GM23338 (cell line): ENCODE data around the gene FBXL17. TPM values are rescaled to one million over a fixed set of nuclear protein-coding genes. Genes with fewer than 3 reads are reported as not detected.

ENCODE experiments used
- ATAC-seq: fragments of 200-7000 bp; cut with Tn5 transposase; 3 replicates; pipeline ENCODE4 v1.9.1; 2020
- DNase-seq: peaks from one replicate; pipeline ENCODE4 v3.0.0-alpha.2; 2015; ENCODE audit warnings: low spot score
- H2AFZ ChIP-seq: fragments of 200-600 bp; sonication (generic); 2 replicates; pipeline ENCODE4 v1.8.0; 2016; ENCODE audit warnings: antibody characterized with exemption, mild to moderate bottlenecking, moderate library complexity
- H3F3A ChIP-seq: fragments of 200-600 bp; sonication (generic); replicated peaks from 2 replicates; pipeline ENCODE4 v1.8.0; 2017; ENCODE audit warnings: antibody characterized with exemption, mixed run types, low read depth
- H3K27ac ChIP-seq: fragments of 200-600 bp; sonication (generic); 2 replicates; pipeline ENCODE4 v1.6.1; 2016; ENCODE audit warnings: low read depth
- H3K27me3 ChIP-seq: fragments of 200-600 bp; sonication (generic); 2 replicates; pipeline ENCODE4 v1.8.0; 2016; ENCODE audit warnings: mild to moderate bottlenecking, mixed run types, moderate library complexity; ENCODE audit not compliant: insufficient read depth
- H3K36me3 ChIP-seq: fragments of 200-600 bp; sonication (generic); 2 replicates; pipeline ENCODE4 v1.8.0; 2016; ENCODE audit warnings: mild to moderate bottlenecking; ENCODE audit not compliant: insufficient read depth
- H3K4me1 ChIP-seq: fragments of 200-600 bp; sonication (generic); 2 replicates; pipeline ENCODE4 v1.8.0; 2016; ENCODE audit warnings: mild to moderate bottlenecking, moderate library complexity; ENCODE audit not compliant: insufficient read depth
- H3K4me2 ChIP-seq: fragments of 200-600 bp; sonication (generic); 2 replicates; pipeline ENCODE4 v1.7.1; 2017; ENCODE audit warnings: mixed run types
- H3K4me3 ChIP-seq: fragments of 200-600 bp; sonication (generic); 2 replicates; pipeline ENCODE4 v1.6.1; 2016; ENCODE audit warnings: mixed run types
- H3K79me2 ChIP-seq: fragments of 200-600 bp; sonication (generic); replicated peaks from 2 replicates; pipeline ENCODE4 v1.8.0; 2017; ENCODE audit warnings: mild to moderate bottlenecking; ENCODE audit not compliant: insufficient read depth
- H3K9me2 ChIP-seq: fragments of 200-600 bp; sonication (generic); 2 replicates; pipeline ENCODE4 v1.8.0; 2017; ENCODE audit not compliant: insufficient read depth
- H4K20me1 ChIP-seq: fragments of 200-600 bp; sonication (generic); replicated peaks from 2 replicates; pipeline ENCODE4 v1.8.0; 2017; ENCODE audit warnings: mild to moderate bottlenecking; ENCODE audit not compliant: insufficient read depth
- H3K27ac Mint-ChIP-seq: 2 replicates; pipeline ENCODE4 v1.8.0; 2020; ENCODE audit warnings: inconsistent platforms, mild to moderate bottlenecking, moderate library complexity, mixed read lengths
- H3K27me3 Mint-ChIP-seq: 3 replicates; pipeline ENCODE4 v1.8.0; 2022; ENCODE audit warnings: low read depth, mild to moderate bottlenecking, moderate library complexity, mixed read lengths, inconsistent platforms; ENCODE audit not compliant: insufficient read depth, poor library complexity
- H3K36me3 Mint-ChIP-seq: 3 replicates; pipeline ENCODE4 v1.8.0; 2021; ENCODE audit warnings: low read depth, mild to moderate bottlenecking, inconsistent platforms, moderate library complexity, mixed read lengths
- H3K4me1 Mint-ChIP-seq: 3 replicates; pipeline ENCODE4 v1.8.0; 2020; ENCODE audit warnings: mild to moderate bottlenecking, inconsistent platforms, mixed read lengths
- H3K4me3 Mint-ChIP-seq: 3 replicates; pipeline ENCODE4 v1.8.0; 2021; ENCODE audit warnings: moderate library complexity, mild to moderate bottlenecking, inconsistent platforms, mixed read lengths
- H3K9me3 Mint-ChIP-seq: 3 replicates; pipeline ENCODE4 v1.8.0; 2020; ENCODE audit warnings: moderate library complexity, mild to moderate bottlenecking, inconsistent platforms, mixed read lengths
- CREB1 ChIP-seq: fragments of 250-450 bp; sonication (Bioruptor Pico); IDR thresholded peaks from 2 replicates; pipeline ENCODE4 v1.5.0; 2020; ENCODE audit warnings: low read depth, mild to moderate bottlenecking, moderate library complexity
- EZH2 ChIP-seq: fragments of 200-600 bp; sonication (generic); IDR thresholded peaks from one replicate; pipeline ENCODE4 v1.8.0; 2017; ENCODE audit warnings: antibody characterized with exemption, mild to moderate bottlenecking, low read depth; ENCODE audit not compliant: unreplicated experiment
- EZH2phosphoT487 ChIP-seq: fragments of 200-600 bp; sonication (generic); IDR thresholded peaks from one replicate; pipeline ENCODE4 v1.8.1; 2018; ENCODE audit warnings: antibody characterized with exemption; ENCODE audit not compliant: unreplicated experiment
- JUNB ChIP-seq: IDR thresholded peaks from one replicate; pipeline ENCODE4 v1.6.1; 2016; ENCODE audit warnings: antibody characterized with exemption; ENCODE audit not compliant: unreplicated experiment
- NANOG ChIP-seq: IDR thresholded peaks from 2 replicates; pipeline ENCODE4 v1.6.1; 2016; ENCODE audit warnings: antibody characterized with exemption, borderline replicate concordance
- POLR2AphosphoS5 ChIP-seq: IDR thresholded peaks from 2 replicates; pipeline ENCODE4 v1.6.1; 2016; ENCODE audit warnings: antibody characterized with exemption, low read depth
- STAT1 ChIP-seq: IDR thresholded peaks from one replicate; pipeline ENCODE4 v1.6.1; 2016; ENCODE audit warnings: antibody characterized with exemption; ENCODE audit not compliant: unreplicated experiment
- ZNF114 ChIP-seq: fragments of 250-450 bp; sonication (Bioruptor Pico); IDR thresholded peaks from 2 replicates; pipeline ENCODE4 v1.5.0; 2020; ENCODE audit warnings: mild to moderate bottlenecking, moderate library complexity
- ZNF331 ChIP-seq: fragments of 250-450 bp; sonication (Bioruptor Pico); IDR thresholded peaks from 2 replicates; pipeline ENCODE4 v1.5.0; 2020; ENCODE audit warnings: low read depth, mild to moderate bottlenecking, moderate library complexity
- polyA plus RNA-seq: library from polyadenylated mRNA; unstranded; fragments of >200 nt; fragmentation: Nextera tagmentation; extraction: Ambion mirVana; gene quantifications from 2 replicates; pipeline ENCODE4 v1.2.1, GENCODE V29; 2016
- total RNA-seq: library from RNA; depleted of rRNA; stranded (reverse); fragments of >200 nt; shearing (Covaris generic); gene quantifications from 2 replicates; pipeline ENCODE4 v1.2.3, GENCODE V29; 2014
- TF ChIP-seq, protein P1 (sequence below): IDR thresholded peaks from 2 replicates; pipeline ENCODE4 v1.6.1; 2016; ENCODE audit warnings: antibody characterized with exemption
- TF ChIP-seq, protein P2 (sequence below): fragments of 250-450 bp; sonication (Bioruptor Pico); IDR thresholded peaks from 2 replicates; pipeline ENCODE4 v1.5.0; 2020; ENCODE audit warnings: mild to moderate bottlenecking, moderate library complexity
- TF ChIP-seq, protein P3 (sequence below), 2 experiments: fragments of 200-600 bp in 1 of 2; sonication (generic) in 1 of 2; conservative IDR thresholded peaks; 2 replicates each; pipeline versions ENCODE4 v1.5.1 to v1.6.1; 2016 to 2017; ENCODE audit warnings: antibody characterized with exemption in 2 of 2, low read depth in 2 of 2, mild to moderate bottlenecking in 2 of 2, moderate library complexity in 1 of 2
- TF ChIP-seq, protein P4 (sequence below): IDR thresholded peaks from one replicate; pipeline ENCODE4 v1.6.1; 2018; ENCODE audit warnings: antibody characterized with exemption; ENCODE audit not compliant: unreplicated experiment

The FBXL17 gene
- total and polyA plus RNA-seq, 2 experiments from 2014 or later = 2.0 to 2.7 TPM

DNA sequence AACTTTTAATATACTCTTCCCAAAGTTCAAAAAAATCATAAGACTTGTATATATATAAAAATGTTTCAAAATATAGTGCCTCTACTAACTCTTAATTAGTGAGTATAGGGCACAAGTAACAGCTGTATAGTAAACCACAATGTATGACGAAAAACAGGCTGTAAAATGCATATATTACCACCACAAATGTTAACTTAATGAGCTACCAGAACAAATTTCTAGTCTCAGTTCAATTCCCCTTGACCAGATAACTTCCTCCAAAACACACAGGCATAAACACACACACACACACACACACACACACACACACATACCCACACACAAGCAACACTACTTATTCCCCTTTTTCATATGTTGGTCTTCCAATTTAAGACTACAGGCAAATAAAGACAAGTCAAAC is 78.8 kb downstream of the FBXL17 start:
- Histone ChIP-seq H3K4me2 (no peak overlapping the region), H4K20me1 (no peaks in the 10 kb centered on the region), H3F3A (no peaks in the 10 kb centered on the region), H3K9me2 (no peaks in the 10 kb centered on the region), H3K4me3 (no peak overlapping the region), H3K4me1 (no peaks in the 10 kb centered on the region), H2AFZ (no peak overlapping the region), H3K27ac (no peak overlapping the region), H3K36me3 (no peaks in the 10 kb centered on the region), H3K27me3 (no peaks in the 10 kb centered on the region), H3K79me2 (no peaks in the 10 kb centered on the region)
- Mint-ChIP-seq H3K27ac (no peak overlapping the region), H3K27me3 (no peaks in the 10 kb centered on the region), H3K9me3 (no peaks in the 10 kb centered on the region), H3K4me3 (no peak overlapping the region), H3K4me1 (no peaks in the 10 kb centered on the region), H3K36me3 (no peaks in the 10 kb centered on the region)
- ATAC-seq = no peak
- DNase-seq = no peak
- TF ChIP-seq, protein P1, sequence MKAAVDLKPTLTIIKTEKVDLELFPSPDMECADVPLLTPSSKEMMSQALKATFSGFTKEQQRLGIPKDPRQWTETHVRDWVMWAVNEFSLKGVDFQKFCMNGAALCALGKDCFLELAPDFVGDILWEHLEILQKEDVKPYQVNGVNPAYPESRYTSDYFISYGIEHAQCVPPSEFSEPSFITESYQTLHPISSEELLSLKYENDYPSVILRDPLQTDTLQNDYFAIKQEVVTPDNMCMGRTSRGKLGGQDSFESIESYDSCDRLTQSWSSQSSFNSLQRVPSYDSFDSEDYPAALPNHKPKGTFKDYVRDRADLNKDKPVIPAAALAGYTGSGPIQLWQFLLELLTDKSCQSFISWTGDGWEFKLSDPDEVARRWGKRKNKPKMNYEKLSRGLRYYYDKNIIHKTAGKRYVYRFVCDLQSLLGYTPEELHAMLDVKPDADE = no peak
- TF ChIP-seq NANOG (no peak), ZNF114 (CRISPR knock-in tag) (no peak), EZH2 (no peak), POLR2AphosphoS5 (no peak), CREB1 (no peak), JUNB (no peak), EZH2phosphoT487 (no peak), STAT1 (no peak), ZNF331 (CRISPR knock-in tag) (no peak)
- TF ChIP-seq, protein P2, sequence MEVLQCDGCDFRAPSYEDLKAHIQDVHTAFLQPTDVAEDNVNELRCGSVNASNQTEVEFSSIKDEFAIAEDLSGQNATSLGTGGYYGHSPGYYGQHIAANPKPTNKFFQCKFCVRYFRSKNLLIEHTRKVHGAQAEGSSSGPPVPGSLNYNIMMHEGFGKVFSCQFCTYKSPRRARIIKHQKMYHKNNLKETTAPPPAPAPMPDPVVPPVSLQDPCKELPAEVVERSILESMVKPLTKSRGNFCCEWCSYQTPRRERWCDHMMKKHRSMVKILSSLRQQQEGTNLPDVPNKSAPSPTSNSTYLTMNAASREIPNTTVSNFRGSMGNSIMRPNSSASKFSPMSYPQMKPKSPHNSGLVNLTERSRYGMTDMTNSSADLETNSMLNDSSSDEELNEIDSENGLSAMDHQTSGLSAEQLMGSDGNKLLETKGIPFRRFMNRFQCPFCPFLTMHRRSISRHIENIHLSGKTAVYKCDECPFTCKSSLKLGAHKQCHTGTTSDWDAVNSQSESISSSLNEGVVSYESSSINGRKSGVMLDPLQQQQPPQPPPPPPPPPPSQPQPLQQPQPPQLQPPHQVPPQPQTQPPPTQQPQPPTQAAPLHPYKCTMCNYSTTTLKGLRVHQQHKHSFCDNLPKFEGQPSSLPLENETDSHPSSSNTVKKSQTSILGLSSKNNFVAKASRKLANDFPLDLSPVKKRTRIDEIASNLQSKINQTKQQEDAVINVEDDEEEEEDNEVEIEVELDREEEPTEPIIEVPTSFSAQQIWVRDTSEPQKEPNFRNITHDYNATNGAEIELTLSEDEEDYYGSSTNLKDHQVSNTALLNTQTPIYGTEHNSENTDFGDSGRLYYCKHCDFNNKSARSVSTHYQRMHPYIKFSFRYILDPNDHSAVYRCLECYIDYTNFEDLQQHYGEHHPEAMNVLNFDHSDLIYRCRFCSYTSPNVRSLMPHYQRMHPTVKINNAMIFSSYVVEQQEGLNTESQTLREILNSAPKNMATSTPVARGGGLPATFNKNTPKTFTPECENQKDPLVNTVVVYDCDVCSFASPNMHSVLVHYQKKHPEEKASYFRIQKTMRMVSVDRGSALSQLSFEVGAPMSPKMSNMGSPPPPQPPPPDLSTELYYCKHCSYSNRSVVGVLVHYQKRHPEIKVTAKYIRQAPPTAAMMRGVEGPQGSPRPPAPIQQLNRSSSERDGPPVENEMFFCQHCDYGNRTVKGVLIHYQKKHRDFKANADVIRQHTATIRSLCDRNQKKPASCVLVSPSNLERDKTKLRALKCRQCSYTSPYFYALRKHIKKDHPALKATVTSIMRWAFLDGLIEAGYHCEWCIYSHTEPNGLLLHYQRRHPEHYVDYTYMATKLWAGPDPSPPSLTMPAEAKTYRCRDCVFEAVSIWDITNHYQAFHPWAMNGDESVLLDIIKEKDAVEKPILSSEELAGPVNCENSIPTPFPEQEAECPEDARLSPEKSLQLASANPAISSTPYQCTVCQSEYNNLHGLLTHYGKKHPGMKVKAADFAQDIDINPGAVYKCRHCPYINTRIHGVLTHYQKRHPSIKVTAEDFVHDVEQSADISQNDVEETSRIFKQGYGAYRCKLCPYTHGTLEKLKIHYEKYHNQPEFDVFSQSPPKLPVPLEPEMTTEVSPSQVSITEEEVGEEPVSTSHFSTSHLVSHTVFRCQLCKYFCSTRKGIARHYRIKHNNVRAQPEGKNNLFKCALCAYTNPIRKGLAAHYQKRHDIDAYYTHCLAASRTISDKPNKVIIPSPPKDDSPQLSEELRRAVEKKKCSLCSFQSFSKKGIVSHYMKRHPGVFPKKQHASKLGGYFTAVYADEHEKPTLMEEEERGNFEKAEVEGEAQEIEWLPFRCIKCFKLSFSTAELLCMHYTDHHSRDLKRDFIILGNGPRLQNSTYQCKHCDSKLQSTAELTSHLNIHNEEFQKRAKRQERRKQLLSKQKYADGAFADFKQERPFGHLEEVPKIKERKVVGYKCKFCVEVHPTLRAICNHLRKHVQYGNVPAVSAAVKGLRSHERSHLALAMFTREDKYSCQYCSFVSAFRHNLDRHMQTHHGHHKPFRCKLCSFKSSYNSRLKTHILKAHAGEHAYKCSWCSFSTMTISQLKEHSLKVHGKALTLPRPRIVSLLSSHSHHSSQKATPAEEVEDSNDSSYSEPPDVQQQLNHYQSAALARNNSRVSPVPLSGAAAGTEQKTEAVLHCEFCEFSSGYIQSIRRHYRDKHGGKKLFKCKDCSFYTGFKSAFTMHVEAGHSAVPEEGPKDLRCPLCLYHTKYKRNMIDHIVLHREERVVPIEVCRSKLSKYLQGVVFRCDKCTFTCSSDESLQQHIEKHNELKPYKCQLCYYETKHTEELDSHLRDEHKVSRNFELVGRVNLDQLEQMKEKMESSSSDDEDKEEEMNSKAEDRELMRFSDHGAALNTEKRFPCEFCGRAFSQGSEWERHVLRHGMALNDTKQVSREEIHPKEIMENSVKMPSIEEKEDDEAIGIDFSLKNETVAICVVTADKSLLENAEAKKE (CRISPR knock-in tag) = no peak
- TF ChIP-seq, protein P3, sequence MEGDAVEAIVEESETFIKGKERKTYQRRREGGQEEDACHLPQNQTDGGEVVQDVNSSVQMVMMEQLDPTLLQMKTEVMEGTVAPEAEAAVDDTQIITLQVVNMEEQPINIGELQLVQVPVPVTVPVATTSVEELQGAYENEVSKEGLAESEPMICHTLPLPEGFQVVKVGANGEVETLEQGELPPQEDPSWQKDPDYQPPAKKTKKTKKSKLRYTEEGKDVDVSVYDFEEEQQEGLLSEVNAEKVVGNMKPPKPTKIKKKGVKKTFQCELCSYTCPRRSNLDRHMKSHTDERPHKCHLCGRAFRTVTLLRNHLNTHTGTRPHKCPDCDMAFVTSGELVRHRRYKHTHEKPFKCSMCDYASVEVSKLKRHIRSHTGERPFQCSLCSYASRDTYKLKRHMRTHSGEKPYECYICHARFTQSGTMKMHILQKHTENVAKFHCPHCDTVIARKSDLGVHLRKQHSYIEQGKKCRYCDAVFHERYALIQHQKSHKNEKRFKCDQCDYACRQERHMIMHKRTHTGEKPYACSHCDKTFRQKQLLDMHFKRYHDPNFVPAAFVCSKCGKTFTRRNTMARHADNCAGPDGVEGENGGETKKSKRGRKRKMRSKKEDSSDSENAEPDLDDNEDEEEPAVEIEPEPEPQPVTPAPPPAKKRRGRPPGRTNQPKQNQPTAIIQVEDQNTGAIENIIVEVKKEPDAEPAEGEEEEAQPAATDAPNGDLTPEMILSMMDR (conservative IDR thresholded peaks at IDR 0.05; ENCODE audit: low read depth in 2 of 2) = no peak
- TF ChIP-seq, protein P4, sequence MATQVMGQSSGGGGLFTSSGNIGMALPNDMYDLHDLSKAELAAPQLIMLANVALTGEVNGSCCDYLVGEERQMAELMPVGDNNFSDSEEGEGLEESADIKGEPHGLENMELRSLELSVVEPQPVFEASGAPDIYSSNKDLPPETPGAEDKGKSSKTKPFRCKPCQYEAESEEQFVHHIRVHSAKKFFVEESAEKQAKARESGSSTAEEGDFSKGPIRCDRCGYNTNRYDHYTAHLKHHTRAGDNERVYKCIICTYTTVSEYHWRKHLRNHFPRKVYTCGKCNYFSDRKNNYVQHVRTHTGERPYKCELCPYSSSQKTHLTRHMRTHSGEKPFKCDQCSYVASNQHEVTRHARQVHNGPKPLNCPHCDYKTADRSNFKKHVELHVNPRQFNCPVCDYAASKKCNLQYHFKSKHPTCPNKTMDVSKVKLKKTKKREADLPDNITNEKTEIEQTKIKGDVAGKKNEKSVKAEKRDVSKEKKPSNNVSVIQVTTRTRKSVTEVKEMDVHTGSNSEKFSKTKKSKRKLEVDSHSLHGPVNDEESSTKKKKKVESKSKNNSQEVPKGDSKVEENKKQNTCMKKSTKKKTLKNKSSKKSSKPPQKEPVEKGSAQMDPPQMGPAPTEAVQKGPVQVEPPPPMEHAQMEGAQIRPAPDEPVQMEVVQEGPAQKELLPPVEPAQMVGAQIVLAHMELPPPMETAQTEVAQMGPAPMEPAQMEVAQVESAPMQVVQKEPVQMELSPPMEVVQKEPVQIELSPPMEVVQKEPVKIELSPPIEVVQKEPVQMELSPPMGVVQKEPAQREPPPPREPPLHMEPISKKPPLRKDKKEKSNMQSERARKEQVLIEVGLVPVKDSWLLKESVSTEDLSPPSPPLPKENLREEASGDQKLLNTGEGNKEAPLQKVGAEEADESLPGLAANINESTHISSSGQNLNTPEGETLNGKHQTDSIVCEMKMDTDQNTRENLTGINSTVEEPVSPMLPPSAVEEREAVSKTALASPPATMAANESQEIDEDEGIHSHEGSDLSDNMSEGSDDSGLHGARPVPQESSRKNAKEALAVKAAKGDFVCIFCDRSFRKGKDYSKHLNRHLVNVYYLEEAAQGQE = no peak
